Sigmoid colon (tissue), 7 donors: ENCODE results near the gene DYNLT2B. TPM values are rescaled to one million over a fixed set of nuclear protein-coding genes. Genes with fewer than 3 reads are reported as not detected.

ENCODE experiments used
- DNase-seq: peaks from one replicate; pipeline ENCODE4 v3.0.0-alpha.2; 2019
- H3K27ac ChIP-seq, 4 donors: fragments of 200-600 bp; sonication (generic); one replicate each; pipeline ENCODE4 v1.5.1; 2016 to 2019; ENCODE audit warnings: mild to moderate bottlenecking in 1 of 4
- H3K27me3 ChIP-seq, 3 donors: fragments of 200-600 bp; sonication (generic); one replicate each; pipeline ENCODE4 v1.5.1; 2019; ENCODE audit warnings: mild to moderate bottlenecking in 1 of 3
- H3K36me3 ChIP-seq, 4 donors: fragments of 200-600 bp; sonication (generic); one replicate each; pipeline ENCODE4 v1.5.1; 2016 to 2019
- H3K4me1 ChIP-seq, 4 donors: fragments of 200-600 bp; sonication (generic); one replicate each; pipeline ENCODE4 v1.5.1; 2017 to 2019
- H3K4me3 ChIP-seq, 4 donors: fragments of 200-600 bp; sonication (generic); one replicate each; pipeline ENCODE4 v1.5.1; 2017 to 2019; ENCODE audit warnings: mild to moderate bottlenecking in 2 of 4, moderate library complexity in 1 of 4
- H3K9me3 ChIP-seq, 4 donors: fragments of 200-600 bp in 3 of 4; sonication (generic) in 3 of 4; one replicate each; pipeline versions ENCODE4 v1.5.1 to v1.6.1; 2013 to 2019
- CTCF ChIP-seq, 4 experiments: fragments of 450-650 bp in 3 of 4; fragments of 200-600 bp in 1 of 4; IDR thresholded peaks; one replicate each; pipeline ENCODE4 v1.5.1; 2016 to 2019; ENCODE audit warnings: antibody characterized with exemption in 4 of 4, mild to moderate bottlenecking in 3 of 4, moderate library complexity in 2 of 4
- EP300 ChIP-seq, 4 donors: sonication (generic); formaldehyde crosslinking; IDR thresholded peaks; one replicate each; pipeline ENCODE4 v1.6.1; 2017; ENCODE audit warnings: antibody characterized with exemption in 4 of 4
- POLR2A ChIP-seq, 2 donors: fragments of 450-650 bp; IDR thresholded peaks; one replicate each; pipeline ENCODE4 v1.6.1; 2016; ENCODE audit warnings: antibody characterized with exemption in 2 of 2, mild to moderate bottlenecking in 2 of 2, moderate library complexity in 2 of 2
- POLR2AphosphoS5 ChIP-seq, 4 donors: sonication (generic); formaldehyde crosslinking; IDR thresholded peaks; one replicate each; pipeline ENCODE4 v1.6.1; 2017; ENCODE audit warnings: antibody characterized with exemption in 4 of 4
- WGBS, 2 donors: extraction: QIAGEN DNeasy Blood & Tissue Kit; methylation state at CpG; one replicate each; pipeline ENCODE4 v1.1.7; 2013; 5-methylcytosine and 5-hydroxymethylcytosine counted together
- intact Hi-C: fragments of 100-400 bp; cut with DNase I; formaldehyde crosslinking; loops from one replicate; pipeline ENCODE4 v1.15.1; 2023
- polyA plus RNA-seq, 3 donors: library from polyadenylated mRNA; stranded (reverse); fragments of 200-250 nt; gene quantifications; one replicate each; pipeline ENCODE4 v1.2.3, GENCODE V29; 2013
- total RNA-seq, 4 donors: library from RNA; depleted of rRNA; stranded (reverse); fragments of >200 nt; gene quantifications; one replicate each; pipeline ENCODE4 v1.1.0, GENCODE V29; 2016
- donor health status: healthy with polysubstance abuse.
- donor health status: Bipolar disorder and iron deficiency.
- donor health status: healthy.

The DYNLT2B gene
- total and polyA plus RNA-seq, 7 donors: 3.9 to 17.8 (median 11.5) TPM

GRCh38 chr3:196287440-196288140, 30.4 kb downstream of the DYNLT2B start, which contains the start of gene PCYT1A:
Gene PCYT1A, minus strand, starts transcription at chr3:196287726. Its CDS starts 17,195 bp downstream, at chr3:196270531.
- no peaks in the 10 kb centered on the region for H3K9me3 ChIP-seq
- intact Hi-C loops: loop anchor here (2.0 kb wide), 1 partner anchor 27 kb away; no protein-coding TSS in a partner anchor
- peak within 1 kb of the TSS; percentile 68 to 91 (median 80) for H3K4me3 ChIP-seq
- H3K27ac ChIP-seq: peak within 1 kb of the TSS; percentile 85 to 94 (median 91)
- TF ChIP-seq POLR2AphosphoS5 (IDR thresholded peaks at IDR 0.05) (peak; percentile 71 to 89 (median 86)), EP300 (IDR thresholded peaks at IDR 0.05) (no peak), POLR2A (IDR thresholded peaks at IDR 0.05) (peak; percentile 49 to 50)
- no peaks in the 10 kb centered on the region for H3K27me3 ChIP-seq
- H3K36me3 ChIP-seq: no peaks in the 10 kb centered on the region
- peaks cover 0 to 39% (median 31%) of the 10 kb centered on the region in 4 donors for H3K4me1 ChIP-seq
- 0% methylated on average over 55 of the region's 55 CpGs for WGBS, 2 donors
- peak; percentile 95 for DNase-seq

GRCh38 chr3:196287090-196287439, 31.0 kb downstream of the DYNLT2B start:
- TF ChIP-seq CTCF (IDR thresholded peaks at IDR 0.05): no peak
- TF ChIP-seq EP300 (IDR thresholded peaks at IDR 0.05): no peak
- TF ChIP-seq POLR2A (IDR thresholded peaks at IDR 0.05): no peak
- no peak for TF ChIP-seq POLR2AphosphoS5 (IDR thresholded peaks at IDR 0.05)
- Histone ChIP-seq H3K4me3 (peak overlapping the region; percentile 68 to 91 (median 80)), H3K27me3 (no peaks in the 10 kb centered on the region), H3K27ac (peak overlapping the region; percentile 85 to 94 (median 91)), H3K9me3 (no peaks in the 10 kb centered on the region), H3K36me3 (no peaks in the 10 kb centered on the region), H3K4me1 (peaks cover 0 to 39% (median 31%) of the 10 kb centered on the region in 4 donors)
- intact Hi-C loops: no loop called here
- 0 to 1% methylated on average over 22 of the region's 22 CpGs for WGBS, 2 donors
- DNase-seq: peak; percentile 68

GRCh38 chr3:196284396-196284795, 33.6 kb downstream of the DYNLT2B start:
- no peaks in the 10 kb centered on the region for H3K9me3 ChIP-seq
- no peaks in the 10 kb centered on the region for H3K27me3 ChIP-seq
- DNase-seq: no peak
- TF ChIP-seq POLR2AphosphoS5 (IDR thresholded peaks at IDR 0.05) (no peak), POLR2A (IDR thresholded peaks at IDR 0.05) (no peak), CTCF (IDR thresholded peaks at IDR 0.05) (no peak), EP300 (IDR thresholded peaks at IDR 0.05) (no peak)
- H3K4me1 ChIP-seq: peaks cover 0 to 43% (median 32%) of the 10 kb centered on the region in 4 donors
- H3K27ac ChIP-seq: no peak overlapping the region
- H3K4me3 ChIP-seq: no peak overlapping the region
- 55 to 90% methylated on average over 3 of the region's 3 CpGs for WGBS, 2 donors
- intact Hi-C loops: no loop called here
- H3K36me3 ChIP-seq: no peaks in the 10 kb centered on the region

GRCh38 chr3:196281962-196282361, 36.1 kb downstream of the DYNLT2B start:
- TF ChIP-seq EP300 (IDR thresholded peaks at IDR 0.05) (no peak), CTCF (IDR thresholded peaks at IDR 0.05) (no peak)
- intact Hi-C loops: no loop called here
- Histone ChIP-seq H3K4me3 (no peak overlapping the region), H3K27ac (no peak overlapping the region), H3K9me3 (no peaks in the 10 kb centered on the region), H3K4me1 (peaks cover 0 to 45% (median 30%) of the 10 kb centered on the region in 4 donors), H3K27me3 (no peaks in the 10 kb centered on the region), H3K36me3 (no peaks in the 10 kb centered on the region)
- 65 to 87% methylated on average over 4 of the region's 4 CpGs for WGBS, 2 donors
- no peak for DNase-seq

GRCh38 chr3:196280689-196281440, 37.2 kb downstream of the DYNLT2B start:
- DNase-seq: no peak
- Histone ChIP-seq H3K9me3 (no peaks in the 10 kb centered on the region), H3K4me1 (peaks cover 0 to 34% (median 20%) of the 10 kb centered on the region in 4 donors), H3K36me3 (no peaks in the 10 kb centered on the region), H3K4me3 (no peak overlapping the region), H3K27ac (no peak overlapping the region), H3K27me3 (no peaks in the 10 kb centered on the region)
- intact Hi-C loops: no loop called here
- TF ChIP-seq POLR2AphosphoS5 (IDR thresholded peaks at IDR 0.05): no peak
- no peak for TF ChIP-seq CTCF (IDR thresholded peaks at IDR 0.05)
- no peak for TF ChIP-seq POLR2A (IDR thresholded peaks at IDR 0.05)
- TF ChIP-seq EP300 (IDR thresholded peaks at IDR 0.05): no peak
- whole genome bisulfite sequencing, 2 donors: 45 to 66% methylated on average over 7 of the region's 7 CpGs
